PFSK-1 (cell line): ENCODE data around the gene UBE2H.

Experiments used
- FOXP2 ChIP-seq: optimal IDR thresholded peaks from 2 replicates; pipeline ENCODE3; 2011; ENCODE audit warnings: borderline replicate concordance, control low read depth, inconsistent platforms; ENCODE audit not compliant: insufficient read depth; ENCODE audit errors: extremely low read length, extremely low read depth
- POLR2AphosphoS5 ChIP-seq: IDR thresholded peaks from 2 replicates; pipeline ENCODE4 v1.6.1; 2012; ENCODE audit warnings: low read depth, mild to moderate bottlenecking, control low read depth, low read length, moderate library complexity
- REST ChIP-seq, 2 experiments: IDR thresholded peaks; 2 replicates each; pipeline versions ENCODE4 v1.6.1 to v1.8.0; 2011 to 2012; ENCODE audit warnings: low read depth in 2 of 2, low read length in 2 of 2, control low read depth in 1 of 2, inconsistent platforms in 1 of 2, mild to moderate bottlenecking in 1 of 2, moderate library complexity in 1 of 2; ENCODE audit not compliant: insufficient read depth in 1 of 2
- SIN3A ChIP-seq: IDR thresholded peaks from 2 replicates; pipeline ENCODE4 v1.6.1; 2012; ENCODE audit warnings: mild to moderate bottlenecking, low read length, moderate library complexity, borderline replicate concordance; ENCODE audit not compliant: insufficient read depth
- TAF1 ChIP-seq: IDR thresholded peaks from 2 replicates; pipeline ENCODE4 v1.6.1; 2012; ENCODE audit warnings: low read length, control low read depth, borderline replicate concordance; ENCODE audit not compliant: insufficient read depth

GRCh38 chr7:129790136-129790535, 162.6 kb downstream of the UBE2H start:
- TF ChIP-seq REST (IDR thresholded peaks at IDR 0.05; ENCODE audit: insufficient read depth in 1 of 2, low read depth in 2 of 2, low read length in 2 of 2): no peak
- no peak for TF ChIP-seq TAF1
- no peak for TF ChIP-seq POLR2AphosphoS5
- TF ChIP-seq SIN3A: no peak
- TF ChIP-seq FOXP2: no peak
